Retinal pigment epithelial cell (primary cell): ENCODE data around the gene BFSP2.
A peak's percentile ranks its signal among the peaks of the same experiment; 100 is the strongest.

Experiments used
- DNase-seq: peaks from one replicate; pipeline ENCODE4 v3.0.0-alpha.2; 2010; ENCODE audit warnings: low read depth
- H3K4me3 ChIP-seq: 2 replicates; pipeline ENCODE4 v1.5.1; 2011; ENCODE audit warnings: mild to moderate bottlenecking, low read length, control low read depth, moderate library complexity
- TF ChIP-seq, protein P1 (sequence below): conservative IDR thresholded peaks from 2 replicates; pipeline ENCODE4 v1.5.1; 2011; ENCODE audit warnings: low read depth, low read length, control low read depth, inconsistent platforms

Gene BFSP2

DNA sequence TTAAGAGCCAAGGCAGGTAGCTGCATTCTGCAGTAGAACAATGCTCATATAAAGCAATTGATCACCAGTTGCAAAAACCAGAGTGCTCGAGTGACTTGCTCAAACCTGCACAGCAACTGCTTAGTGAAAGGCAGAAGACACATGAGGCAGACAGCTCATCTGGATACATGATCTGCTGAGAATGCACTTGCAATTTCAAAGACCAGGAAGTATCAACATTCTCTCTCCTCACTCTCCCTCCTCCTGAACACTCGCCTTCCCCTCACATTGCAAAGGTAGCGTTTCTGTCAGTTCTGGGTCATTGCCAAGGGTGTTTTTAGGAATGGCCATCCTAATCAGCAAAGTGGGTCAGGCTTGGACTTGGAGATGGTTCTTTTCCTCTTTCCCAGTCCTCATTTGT is 61.0 kb downstream of the BFSP2 start:
- TF ChIP-seq, protein P1, sequence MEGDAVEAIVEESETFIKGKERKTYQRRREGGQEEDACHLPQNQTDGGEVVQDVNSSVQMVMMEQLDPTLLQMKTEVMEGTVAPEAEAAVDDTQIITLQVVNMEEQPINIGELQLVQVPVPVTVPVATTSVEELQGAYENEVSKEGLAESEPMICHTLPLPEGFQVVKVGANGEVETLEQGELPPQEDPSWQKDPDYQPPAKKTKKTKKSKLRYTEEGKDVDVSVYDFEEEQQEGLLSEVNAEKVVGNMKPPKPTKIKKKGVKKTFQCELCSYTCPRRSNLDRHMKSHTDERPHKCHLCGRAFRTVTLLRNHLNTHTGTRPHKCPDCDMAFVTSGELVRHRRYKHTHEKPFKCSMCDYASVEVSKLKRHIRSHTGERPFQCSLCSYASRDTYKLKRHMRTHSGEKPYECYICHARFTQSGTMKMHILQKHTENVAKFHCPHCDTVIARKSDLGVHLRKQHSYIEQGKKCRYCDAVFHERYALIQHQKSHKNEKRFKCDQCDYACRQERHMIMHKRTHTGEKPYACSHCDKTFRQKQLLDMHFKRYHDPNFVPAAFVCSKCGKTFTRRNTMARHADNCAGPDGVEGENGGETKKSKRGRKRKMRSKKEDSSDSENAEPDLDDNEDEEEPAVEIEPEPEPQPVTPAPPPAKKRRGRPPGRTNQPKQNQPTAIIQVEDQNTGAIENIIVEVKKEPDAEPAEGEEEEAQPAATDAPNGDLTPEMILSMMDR, result no peak
- DNase-seq, result no peak
- H3K4me3 ChIP-seq, result no peak overlapping the region

DNA sequence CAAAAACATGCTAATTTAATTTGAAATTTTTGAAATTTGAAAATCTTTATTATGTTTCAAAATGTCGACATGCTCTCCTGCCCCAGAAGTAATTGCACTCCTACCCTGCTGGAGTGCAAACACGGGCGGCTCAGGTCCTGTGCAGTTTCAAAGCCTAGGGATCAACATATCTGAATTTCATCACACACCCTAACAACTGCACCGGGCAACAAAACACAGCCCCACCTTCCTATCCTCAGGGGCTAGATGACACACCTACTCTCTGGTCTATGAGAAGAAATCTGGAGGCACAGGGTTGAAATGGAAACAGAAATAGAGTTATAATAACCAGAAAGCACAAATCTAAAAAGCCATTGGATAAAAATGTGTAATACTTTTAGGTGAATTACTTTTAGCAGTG is 61.4 kb downstream of the BFSP2 start:
- TF ChIP-seq, protein P1, result no peak
- no peak overlapping the region for H3K4me3 ChIP-seq
- no peak for DNase-seq

DNA sequence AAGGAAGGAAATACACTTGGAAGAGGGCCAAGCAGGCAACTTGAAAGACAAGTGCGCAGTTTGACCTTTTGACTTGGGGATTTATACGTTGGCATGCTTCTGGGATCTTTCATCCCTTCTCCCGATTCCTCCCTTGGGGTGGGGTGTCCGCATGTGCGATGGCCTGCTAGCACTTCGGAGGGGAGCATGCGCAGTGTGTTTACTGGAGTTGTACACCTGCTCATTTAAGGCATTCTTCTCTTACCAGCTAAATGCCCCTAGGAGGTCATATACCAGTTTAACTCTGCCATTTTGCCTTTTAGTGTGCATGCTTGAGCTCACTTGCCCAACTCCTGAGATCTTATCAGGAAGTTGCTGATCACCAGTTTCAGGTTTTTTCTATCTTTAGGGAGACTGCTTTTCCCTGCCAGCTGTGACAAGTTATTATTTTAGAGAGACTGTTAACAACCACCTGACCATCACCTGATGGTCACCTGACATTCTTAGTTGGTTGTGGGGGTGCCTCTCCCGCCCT is 63.5 kb downstream of the BFSP2 start:
- TF ChIP-seq, protein P1, result no peak
- DNase-seq, result no peak

DNA sequence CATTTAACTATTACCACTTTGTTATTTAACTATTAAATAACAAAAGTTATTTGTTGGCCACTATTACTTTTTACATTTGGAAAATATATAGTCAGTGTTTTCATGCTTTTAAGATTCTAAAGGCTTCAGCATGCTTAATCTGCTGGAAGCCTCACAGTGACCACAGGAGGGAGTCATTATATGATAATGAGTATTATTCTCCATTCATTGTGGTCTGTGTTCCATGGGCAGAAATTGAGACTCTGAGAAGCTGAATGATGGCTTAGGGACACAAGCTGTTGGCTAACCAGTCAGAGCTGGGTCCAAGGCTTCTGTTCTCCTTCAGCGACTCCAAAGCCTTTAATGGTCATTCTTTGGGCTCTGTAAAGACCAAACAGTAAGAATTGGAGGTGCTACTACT is 64.7 kb downstream of the BFSP2 start:
- TF ChIP-seq, protein P1, result peak; percentile 57
- DNase-seq, result no peak
- no peak overlapping the region for H3K4me3 ChIP-seq

More for the DNA sequence above, 63.5 kb downstream of the BFSP2 start:
- no peak overlapping the region for H3K4me3 ChIP-seq

DNA sequence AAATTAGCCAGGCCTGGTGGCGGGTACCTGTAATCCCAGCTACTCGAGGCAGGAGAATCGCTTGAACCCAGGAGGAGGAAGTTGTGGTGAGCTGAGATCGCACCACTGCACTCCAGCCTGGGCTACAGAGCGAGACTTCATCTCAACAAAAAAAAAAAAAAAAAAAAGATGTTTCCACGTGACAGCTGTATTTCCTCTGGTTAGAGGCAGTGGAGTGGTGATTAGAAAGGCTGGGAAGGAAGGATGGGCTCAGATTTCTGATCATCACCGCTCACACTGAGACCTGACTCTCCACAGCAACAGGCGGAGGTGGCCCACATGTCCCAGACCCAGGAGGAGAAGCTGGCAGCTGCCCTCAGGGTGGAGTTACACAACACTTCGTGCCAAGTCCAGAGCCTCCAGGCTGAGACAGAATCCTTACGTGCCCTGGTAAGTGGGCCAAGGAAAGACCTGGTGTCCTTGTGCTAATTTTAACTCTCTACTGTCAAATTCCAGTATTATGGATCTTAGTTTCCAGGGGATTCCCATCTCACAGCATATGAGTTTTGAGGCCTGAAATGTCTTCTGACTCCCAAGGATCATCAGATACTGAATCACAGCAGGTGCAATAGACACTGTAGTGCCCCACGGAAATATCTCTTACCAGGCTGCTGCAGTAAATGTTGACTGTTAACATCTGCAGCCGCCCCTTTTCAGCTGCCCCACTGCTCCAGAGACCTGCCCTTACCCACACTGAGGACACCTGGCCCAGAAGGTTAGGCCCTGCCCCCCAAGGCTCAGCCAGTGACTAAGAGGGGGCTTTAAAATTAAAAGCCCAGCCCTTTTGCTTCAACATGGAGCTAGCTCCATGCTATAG is 66.9 kb downstream of the BFSP2 start:
- no peak for DNase-seq
- TF ChIP-seq, protein P1, result no peak
- H3K4me3 ChIP-seq, result no peak overlapping the region

DNA sequence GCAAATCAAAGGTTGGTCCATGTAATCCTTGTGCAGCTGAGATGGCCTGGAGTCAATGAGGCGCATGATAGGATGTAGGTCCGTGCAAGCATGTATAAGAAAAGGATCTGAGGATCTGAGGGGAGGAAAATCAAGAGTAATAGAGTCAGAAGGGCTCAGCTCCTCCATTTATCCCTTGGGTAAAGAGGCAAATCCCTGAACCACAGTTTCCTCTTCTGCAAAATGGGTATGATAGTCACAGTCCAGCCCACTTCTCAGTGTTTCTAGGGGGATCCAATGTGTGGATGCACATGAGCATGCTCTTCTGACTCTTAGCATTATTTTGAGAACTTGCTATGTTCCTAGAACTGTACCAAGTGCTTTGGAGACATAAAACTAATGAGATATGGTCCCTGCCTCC is 67.9 kb downstream of the BFSP2 start:
- no peak for DNase-seq
- TF ChIP-seq, protein P1, result no peak
- H3K4me3 ChIP-seq, result no peak overlapping the region

DNA sequence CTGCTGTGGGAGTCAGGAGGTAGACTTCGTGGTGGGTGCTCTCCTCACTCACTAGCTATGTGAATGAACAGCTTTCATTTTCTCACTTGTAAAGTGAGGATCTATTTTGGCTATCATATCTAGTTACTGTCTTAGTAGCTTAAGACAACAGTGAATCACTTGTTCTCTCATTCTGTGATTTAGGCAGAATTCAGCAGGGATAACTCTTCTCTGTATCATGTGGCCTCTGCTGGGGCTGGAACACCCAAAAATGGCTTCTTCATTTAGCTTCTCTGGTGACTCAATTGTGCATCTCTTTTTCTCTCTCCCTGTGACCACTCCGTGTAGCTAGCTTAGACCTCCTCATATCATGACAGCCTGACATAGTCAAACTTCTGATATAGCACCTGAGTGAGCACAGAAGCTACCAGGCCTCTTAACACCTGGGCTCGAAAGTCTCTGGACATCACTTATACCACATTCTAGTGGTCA is 68.4 kb downstream of the BFSP2 start:
- TF ChIP-seq, protein P1, result no peak
- no peak overlapping the region for H3K4me3 ChIP-seq
- no peak for DNase-seq
